Measurements from ENCODE around the gene KSR1.

Gene KSR1

DNA sequence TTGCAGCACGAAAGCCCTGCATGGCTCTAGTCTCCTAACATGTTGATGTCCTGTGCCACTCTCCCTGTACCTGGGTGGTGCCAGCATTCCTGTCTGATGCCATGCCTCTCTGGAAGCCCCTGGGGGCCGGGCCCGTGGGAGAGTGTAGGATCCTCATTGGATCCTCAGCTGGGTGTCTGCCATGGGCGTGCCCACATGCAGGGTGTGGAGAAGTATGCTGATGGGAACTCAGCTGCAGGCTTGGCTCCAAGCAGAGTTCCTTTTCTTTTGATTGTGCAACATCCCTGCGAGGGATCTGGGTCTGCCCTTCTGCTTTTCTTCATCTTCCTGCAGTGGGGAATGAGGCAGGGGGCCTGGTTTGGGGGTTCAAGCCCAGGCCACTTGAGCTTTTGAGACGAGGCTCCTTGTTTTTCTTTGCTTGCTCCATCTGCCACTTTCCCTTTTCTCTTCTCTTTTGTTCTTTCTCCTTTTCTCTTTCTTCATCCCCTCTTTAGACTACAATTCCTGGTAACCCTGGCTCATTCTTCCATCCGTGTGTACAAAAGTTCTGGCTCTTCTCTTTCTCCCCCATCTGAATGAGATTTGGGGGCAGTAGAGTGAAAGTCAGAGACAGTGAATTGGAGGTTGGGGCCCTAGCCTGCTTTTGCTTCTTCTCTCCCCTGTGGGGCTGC lies 32.9 kb downstream of the KSR1 start:
- TF ChIP-seq USF1 (IDR thresholded peaks at IDR 0.05) (no peak), CEBPB (IDR thresholded peaks at IDR 0.05) (peak; percentile 94)

DNA sequence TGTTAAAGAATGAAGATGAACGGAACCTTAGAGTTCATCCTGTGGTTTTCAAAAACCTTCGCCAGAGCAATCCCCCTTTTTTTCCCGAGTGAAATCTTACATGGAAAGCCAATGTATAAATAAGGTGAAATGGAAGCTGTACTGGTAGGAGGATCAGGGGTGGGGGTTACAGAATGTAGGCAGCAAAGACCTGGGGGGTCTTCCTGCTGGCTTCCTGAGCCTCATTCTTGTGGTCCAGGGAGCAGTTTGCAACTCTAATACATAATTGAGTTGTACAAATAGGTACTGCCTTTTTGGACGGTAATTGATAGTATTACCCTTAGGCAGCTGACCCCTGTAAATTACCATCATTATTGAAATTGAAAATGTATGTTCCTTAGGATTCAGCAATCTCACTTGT lies 34.1 kb downstream of the KSR1 start:
- TF ChIP-seq TAF1 (IDR thresholded peaks at IDR 0.05; ENCODE audit: low read depth): no peak
- TF ChIP-seq TCF12 (IDR thresholded peaks at IDR 0.05; ENCODE audit: low read depth): no peak
- TF ChIP-seq YY1 (IDR thresholded peaks at IDR 0.05; ENCODE audit: low read depth): no peak
- TF ChIP-seq EP300 (IDR thresholded peaks at IDR 0.05; ENCODE audit: borderline replicate concordance): no peak
- TF ChIP-seq CEBPB (IDR thresholded peaks at IDR 0.05): no peak
- TF ChIP-seq, protein P1, sequence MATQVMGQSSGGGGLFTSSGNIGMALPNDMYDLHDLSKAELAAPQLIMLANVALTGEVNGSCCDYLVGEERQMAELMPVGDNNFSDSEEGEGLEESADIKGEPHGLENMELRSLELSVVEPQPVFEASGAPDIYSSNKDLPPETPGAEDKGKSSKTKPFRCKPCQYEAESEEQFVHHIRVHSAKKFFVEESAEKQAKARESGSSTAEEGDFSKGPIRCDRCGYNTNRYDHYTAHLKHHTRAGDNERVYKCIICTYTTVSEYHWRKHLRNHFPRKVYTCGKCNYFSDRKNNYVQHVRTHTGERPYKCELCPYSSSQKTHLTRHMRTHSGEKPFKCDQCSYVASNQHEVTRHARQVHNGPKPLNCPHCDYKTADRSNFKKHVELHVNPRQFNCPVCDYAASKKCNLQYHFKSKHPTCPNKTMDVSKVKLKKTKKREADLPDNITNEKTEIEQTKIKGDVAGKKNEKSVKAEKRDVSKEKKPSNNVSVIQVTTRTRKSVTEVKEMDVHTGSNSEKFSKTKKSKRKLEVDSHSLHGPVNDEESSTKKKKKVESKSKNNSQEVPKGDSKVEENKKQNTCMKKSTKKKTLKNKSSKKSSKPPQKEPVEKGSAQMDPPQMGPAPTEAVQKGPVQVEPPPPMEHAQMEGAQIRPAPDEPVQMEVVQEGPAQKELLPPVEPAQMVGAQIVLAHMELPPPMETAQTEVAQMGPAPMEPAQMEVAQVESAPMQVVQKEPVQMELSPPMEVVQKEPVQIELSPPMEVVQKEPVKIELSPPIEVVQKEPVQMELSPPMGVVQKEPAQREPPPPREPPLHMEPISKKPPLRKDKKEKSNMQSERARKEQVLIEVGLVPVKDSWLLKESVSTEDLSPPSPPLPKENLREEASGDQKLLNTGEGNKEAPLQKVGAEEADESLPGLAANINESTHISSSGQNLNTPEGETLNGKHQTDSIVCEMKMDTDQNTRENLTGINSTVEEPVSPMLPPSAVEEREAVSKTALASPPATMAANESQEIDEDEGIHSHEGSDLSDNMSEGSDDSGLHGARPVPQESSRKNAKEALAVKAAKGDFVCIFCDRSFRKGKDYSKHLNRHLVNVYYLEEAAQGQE (IDR thresholded peaks at IDR 0.05; ENCODE audit: low read depth): no peak
- TF ChIP-seq ZBTB7A (IDR thresholded peaks at IDR 0.05; ENCODE audit: low read depth): no peak
- no peak for TF ChIP-seq USF1 (IDR thresholded peaks at IDR 0.05)

DNA sequence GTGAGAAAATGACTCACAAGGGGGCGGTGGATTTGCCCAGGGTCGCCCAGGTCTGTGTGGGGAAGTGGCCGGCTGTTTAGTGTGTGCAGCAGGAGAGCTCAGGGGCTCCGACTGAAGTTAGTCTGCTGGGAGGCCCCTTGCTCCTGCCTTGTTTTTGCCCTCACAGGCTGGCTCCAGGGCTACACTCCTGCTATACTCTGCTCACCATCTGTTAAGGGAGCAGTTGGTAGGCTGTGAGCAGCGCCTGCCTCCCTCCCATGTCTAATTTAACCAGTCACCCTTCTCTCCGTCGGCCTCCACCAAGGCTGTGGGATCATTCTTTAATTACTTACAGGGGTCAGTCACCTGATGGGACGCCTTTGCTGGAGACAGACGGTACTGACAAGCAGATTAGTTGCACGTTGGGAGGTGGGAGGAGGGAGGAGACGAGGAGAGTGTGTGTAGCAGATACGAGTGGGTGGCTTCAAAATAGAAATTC lies 35.5 kb downstream of the KSR1 start:
- no peak for TF ChIP-seq ZBTB7A (IDR thresholded peaks at IDR 0.05; ENCODE audit: low read depth)
- no peak for TF ChIP-seq TAF1 (IDR thresholded peaks at IDR 0.05; ENCODE audit: low read depth)
- TF ChIP-seq TEAD4 (IDR thresholded peaks at IDR 0.05): no peak
- TF ChIP-seq, protein P1 (IDR thresholded peaks at IDR 0.05; ENCODE audit: low read depth): no peak
- TF ChIP-seq EP300 (IDR thresholded peaks at IDR 0.05; ENCODE audit: borderline replicate concordance): no peak
- no peak for TF ChIP-seq FOXM1 (IDR thresholded peaks at IDR 0.05; ENCODE audit: borderline replicate concordance, low read depth)
- no peak for TF ChIP-seq MAX (IDR thresholded peaks at IDR 0.05)
- TF ChIP-seq TCF12 (IDR thresholded peaks at IDR 0.05; ENCODE audit: low read depth): no peak
- TF ChIP-seq CEBPB (IDR thresholded peaks at IDR 0.05): no peak
- no peak for TF ChIP-seq EGR1 (IDR thresholded peaks at IDR 0.05)

- TF ChIP-seq FOXM1 (IDR thresholded peaks at IDR 0.05; ENCODE audit: borderline replicate concordance, low read depth): no peak
- TF ChIP-seq, protein P1 (IDR thresholded peaks at IDR 0.05; ENCODE audit: low read depth): no peak
Measured at GRCh38 chr17:27492470-27492869, 36.2 kb downstream of the KSR1 start.

DNA sequence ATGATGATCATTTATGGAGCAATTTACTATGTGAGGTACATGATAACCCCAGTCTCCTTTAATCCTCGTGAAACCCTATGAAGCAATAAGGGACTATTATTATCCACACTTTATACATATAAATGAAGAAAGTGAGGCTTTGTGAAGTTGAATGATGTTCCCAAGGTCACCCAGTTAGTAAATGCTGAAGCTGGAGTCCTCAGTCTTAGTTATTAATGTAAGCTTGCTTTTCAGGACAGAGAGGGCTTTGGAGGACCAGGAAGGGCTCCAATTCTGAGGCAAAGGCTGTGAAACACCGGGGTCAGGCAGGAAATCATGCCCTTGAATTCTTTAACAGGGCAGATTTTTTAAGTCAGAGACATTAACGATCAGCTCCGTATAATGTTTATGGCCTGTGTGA lies 36.8 kb downstream of the KSR1 start:
- TF ChIP-seq ZBTB7A (IDR thresholded peaks at IDR 0.05; ENCODE audit: low read depth) (no peak), NFIC (IDR thresholded peaks at IDR 0.05) (no peak), USF1 (IDR thresholded peaks at IDR 0.05) (no peak), TAF1 (IDR thresholded peaks at IDR 0.05; ENCODE audit: low read depth) (no peak), CEBPB (IDR thresholded peaks at IDR 0.05) (no peak), RAD21 (IDR thresholded peaks at IDR 0.05; ENCODE audit: low read depth) (no peak), CREB1 (IDR thresholded peaks at IDR 0.05; ENCODE audit: low read depth) (no peak), YY1 (IDR thresholded peaks at IDR 0.05; ENCODE audit: low read depth) (no peak), FOXM1 (IDR thresholded peaks at IDR 0.05; ENCODE audit: borderline replicate concordance, low read depth) (no peak), EGR1 (IDR thresholded peaks at IDR 0.05) (no peak), TCF12 (IDR thresholded peaks at IDR 0.05; ENCODE audit: low read depth) (no peak), EP300 (IDR thresholded peaks at IDR 0.05; ENCODE audit: borderline replicate concordance) (no peak), MAX (IDR thresholded peaks at IDR 0.05) (no peak), TEAD4 (IDR thresholded peaks at IDR 0.05) (no peak)
- TF ChIP-seq, protein P1 (IDR thresholded peaks at IDR 0.05; ENCODE audit: low read depth): no peak
